Lower leg skin (tissue), 4 donors: ENCODE measurements around the gene ERCC6. TPM values are rescaled to one million over a fixed set of nuclear protein-coding genes. Genes with fewer than 3 reads are reported as not detected.

ENCODE experiments used
- total RNA-seq, 4 donors: library from RNA; depleted of rRNA; stranded (reverse); fragments of >200 nt; gene quantifications; one replicate each; pipeline ENCODE4 v1.1.0, GENCODE V29; 2016

Gene ERCC6
- total RNA-seq, 4 donors from 2014 or later: 22.7 to 29.7 (median 23.6) TPM

Other genes with a start within 250 kb of the ERCC6 start
- gene C10orf71, start 240.0 kb downstream of the ERCC6 start, total RNA-seq: not detected
- not detected for gene DRGX, start 143.0 kb downstream of the ERCC6 start, total RNA-seq
- gene SLC18A3, start 71.2 kb upstream of the ERCC6 start, total RNA-seq: not detected
- gene CHAT, start 74.9 kb upstream of the ERCC6 start, total RNA-seq: not detected
- gene C10orf53, start 140.5 kb upstream of the ERCC6 start, total RNA-seq: not detected
- gene OGDHL, start 223.2 kb upstream of the ERCC6 start, total RNA-seq: under 1 TPM in 2 of 4 donors, not detected in 2; 0.10 to 0.16 TPM